VCaP (cell line): ENCODE measurements around the gene ZSCAN29.

Experiments used
- H3K27ac ChIP-seq: fragments of 450-650 bp; 2 replicates; pipeline ENCODE4 v1.5.1; 2017
- TF ChIP-seq, protein P1 (sequence below): fragments of 450-650 bp; conservative IDR thresholded peaks from 2 replicates; pipeline ENCODE4 v1.5.1; 2017; ENCODE audit warnings: mild to moderate bottlenecking, moderate library complexity

The ZSCAN29 gene

GRCh38 chr15:43318990-43319771 is 51.7 kb downstream of the ZSCAN29 start:
- no peak overlapping the region for H3K27ac ChIP-seq
- TF ChIP-seq, protein P1, sequence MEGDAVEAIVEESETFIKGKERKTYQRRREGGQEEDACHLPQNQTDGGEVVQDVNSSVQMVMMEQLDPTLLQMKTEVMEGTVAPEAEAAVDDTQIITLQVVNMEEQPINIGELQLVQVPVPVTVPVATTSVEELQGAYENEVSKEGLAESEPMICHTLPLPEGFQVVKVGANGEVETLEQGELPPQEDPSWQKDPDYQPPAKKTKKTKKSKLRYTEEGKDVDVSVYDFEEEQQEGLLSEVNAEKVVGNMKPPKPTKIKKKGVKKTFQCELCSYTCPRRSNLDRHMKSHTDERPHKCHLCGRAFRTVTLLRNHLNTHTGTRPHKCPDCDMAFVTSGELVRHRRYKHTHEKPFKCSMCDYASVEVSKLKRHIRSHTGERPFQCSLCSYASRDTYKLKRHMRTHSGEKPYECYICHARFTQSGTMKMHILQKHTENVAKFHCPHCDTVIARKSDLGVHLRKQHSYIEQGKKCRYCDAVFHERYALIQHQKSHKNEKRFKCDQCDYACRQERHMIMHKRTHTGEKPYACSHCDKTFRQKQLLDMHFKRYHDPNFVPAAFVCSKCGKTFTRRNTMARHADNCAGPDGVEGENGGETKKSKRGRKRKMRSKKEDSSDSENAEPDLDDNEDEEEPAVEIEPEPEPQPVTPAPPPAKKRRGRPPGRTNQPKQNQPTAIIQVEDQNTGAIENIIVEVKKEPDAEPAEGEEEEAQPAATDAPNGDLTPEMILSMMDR: no peak

- no peak overlapping the region for H3K27ac ChIP-seq
- TF ChIP-seq, protein P1: no peak
Measured at GRCh38 chr15:43317566-43318184, 53.2 kb downstream of the ZSCAN29 start.

DNA sequence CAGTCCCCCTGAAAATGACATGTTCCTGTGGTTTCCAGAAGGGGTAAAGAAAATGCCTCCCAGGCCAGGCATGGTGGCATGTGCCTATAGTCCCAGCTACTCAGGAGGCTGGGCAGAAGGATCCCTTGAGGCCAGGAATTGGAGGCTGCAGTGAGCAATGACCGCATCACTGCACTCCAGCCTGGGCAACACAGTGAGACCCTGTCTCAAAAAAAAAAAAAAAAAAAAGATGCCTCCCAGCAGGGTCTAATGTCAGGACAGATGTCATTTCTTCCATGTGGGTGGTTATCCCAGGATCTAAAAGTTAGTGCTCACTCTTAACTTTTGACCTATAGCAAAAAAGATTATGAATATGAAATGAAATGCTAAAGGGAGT is 53.9 kb downstream of the ZSCAN29 start:
- TF ChIP-seq, protein P1: no peak
- no peak overlapping the region for H3K27ac ChIP-seq

- TF ChIP-seq, protein P1: no peak
Measured at GRCh38 chr15:43316016-43316970, 54.5 kb downstream of the ZSCAN29 start.

DNA sequence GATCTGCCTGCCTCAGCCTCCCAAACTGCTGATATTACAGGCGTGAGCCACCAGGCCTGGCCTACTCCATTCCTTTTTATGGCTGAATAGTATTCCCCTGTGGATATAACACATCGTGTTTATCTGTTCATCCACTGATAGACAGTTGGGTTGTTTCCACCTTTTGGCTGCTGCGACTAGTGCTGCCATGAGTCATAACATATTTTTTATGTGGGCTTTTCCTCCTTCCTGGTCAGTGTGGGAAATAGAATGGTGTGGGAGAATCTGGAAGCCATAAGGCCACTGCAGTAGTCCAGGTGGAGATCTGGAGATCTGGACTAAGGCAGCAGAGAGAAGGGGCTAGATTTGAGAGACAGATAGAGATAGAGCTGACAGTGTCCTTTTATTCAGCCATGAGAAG is 56.7 kb downstream of the ZSCAN29 start:
- H3K27ac ChIP-seq: no peak overlapping the region
- TF ChIP-seq, protein P1: no peak

More at GRCh38 chr15:43316016-43316970, 54.5 kb downstream of the ZSCAN29 start:
- no peak overlapping the region for H3K27ac ChIP-seq

- TF ChIP-seq, protein P1: no peak
- no peak overlapping the region for H3K27ac ChIP-seq
Measured at GRCh38 chr15:43312378-43312777, 58.5 kb downstream of the ZSCAN29 start.
